Measurements from ENCODE around the gene MICAL2. TPM values are rescaled to one million over a fixed set of nuclear protein-coding genes. Genes with fewer than 3 reads are reported as not detected.

MICAL2 gene
- total RNA-seq, 1 experiment from 2014 or later, result 151 TPM

DNA sequence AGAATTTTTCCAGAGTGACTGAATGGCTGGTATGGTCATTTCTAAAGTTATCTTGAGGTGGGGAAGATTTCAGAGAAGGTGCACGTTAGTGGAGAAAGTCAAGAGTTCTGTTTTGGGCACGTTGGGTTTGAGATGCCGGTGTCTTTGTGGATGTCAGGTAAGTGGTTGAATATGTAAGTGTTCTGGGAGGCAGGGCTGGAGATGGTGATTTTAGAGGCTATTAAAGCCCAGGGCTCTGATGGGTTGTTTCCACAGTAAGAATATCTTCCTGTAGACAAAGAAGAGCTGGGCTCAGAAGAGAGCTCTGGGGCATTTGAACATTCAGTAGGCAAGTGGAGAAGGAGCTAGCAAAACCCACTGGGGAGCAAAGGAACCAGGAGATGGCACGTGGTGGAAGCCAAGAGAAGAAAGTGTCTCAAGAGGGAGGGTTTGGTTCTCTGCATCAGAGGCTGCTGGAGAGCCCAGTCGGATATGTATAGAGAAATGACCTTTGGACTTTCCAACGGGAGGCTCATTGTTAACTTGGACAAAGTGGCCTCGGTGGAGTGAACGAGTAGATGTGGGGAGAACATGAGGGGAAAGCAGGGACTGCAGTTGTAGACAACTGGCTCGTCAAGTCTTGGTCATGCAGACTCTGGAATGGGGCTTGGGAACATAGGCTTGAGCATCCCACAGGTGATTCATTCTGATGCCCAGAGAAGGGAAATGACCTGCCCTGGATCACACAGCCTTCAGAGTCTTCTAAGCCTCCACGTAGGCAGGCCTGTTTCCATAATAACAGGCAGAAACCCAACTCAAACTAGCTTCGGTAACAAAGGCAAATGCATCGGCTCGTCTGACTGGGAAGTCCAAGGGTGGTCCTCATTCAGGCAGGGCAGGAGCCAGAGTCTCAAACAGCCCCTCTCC is 168.6 kb downstream of the MICAL2 start:
- no peak for DNase-seq (ENCODE audit: unreplicated experiment)
- Mint-ChIP-seq H3K27me3 (ENCODE audit: insufficient read depth, unreplicated experiment) (no peaks in the 10 kb centered on the region), H3K27ac (ENCODE audit: low read depth, unreplicated experiment) (peak overlapping the region; percentile 16), H3K4me1 (ENCODE audit: insufficient read depth, unreplicated experiment) (peaks cover 15% of the 10 kb centered on the region), H3K9me3 (ENCODE audit: unreplicated experiment) (no peaks in the 10 kb centered on the region), H3K36me3 (ENCODE audit: insufficient read depth, unreplicated experiment) (no peaks in the 10 kb centered on the region), H3K4me3 (ENCODE audit: unreplicated experiment) (no peak overlapping the region)
- ChIA-PET POLR2A (interaction anchor here (0.6 kb wide), 2 partner anchors 120 to 156 kb away, joined by 3 read pairs; no protein-coding TSS in a partner anchor), CTCF (interaction anchor here (0.6 to 16.6 kb wide), 6 partner anchors 10 to 1251 kb away, joined by 3 to 314 read pairs (median 5); no protein-coding TSS in a partner anchor)
- TF ChIP-seq, protein P1, sequence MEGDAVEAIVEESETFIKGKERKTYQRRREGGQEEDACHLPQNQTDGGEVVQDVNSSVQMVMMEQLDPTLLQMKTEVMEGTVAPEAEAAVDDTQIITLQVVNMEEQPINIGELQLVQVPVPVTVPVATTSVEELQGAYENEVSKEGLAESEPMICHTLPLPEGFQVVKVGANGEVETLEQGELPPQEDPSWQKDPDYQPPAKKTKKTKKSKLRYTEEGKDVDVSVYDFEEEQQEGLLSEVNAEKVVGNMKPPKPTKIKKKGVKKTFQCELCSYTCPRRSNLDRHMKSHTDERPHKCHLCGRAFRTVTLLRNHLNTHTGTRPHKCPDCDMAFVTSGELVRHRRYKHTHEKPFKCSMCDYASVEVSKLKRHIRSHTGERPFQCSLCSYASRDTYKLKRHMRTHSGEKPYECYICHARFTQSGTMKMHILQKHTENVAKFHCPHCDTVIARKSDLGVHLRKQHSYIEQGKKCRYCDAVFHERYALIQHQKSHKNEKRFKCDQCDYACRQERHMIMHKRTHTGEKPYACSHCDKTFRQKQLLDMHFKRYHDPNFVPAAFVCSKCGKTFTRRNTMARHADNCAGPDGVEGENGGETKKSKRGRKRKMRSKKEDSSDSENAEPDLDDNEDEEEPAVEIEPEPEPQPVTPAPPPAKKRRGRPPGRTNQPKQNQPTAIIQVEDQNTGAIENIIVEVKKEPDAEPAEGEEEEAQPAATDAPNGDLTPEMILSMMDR (IDR thresholded peaks at IDR 0.05; ENCODE audit: unreplicated experiment), result no peak
- intact Hi-C loops (cut with micrococcal nuclease), result no loop called here
- BruUV-seq (replicated peaks), result no TSS peak

DNA sequence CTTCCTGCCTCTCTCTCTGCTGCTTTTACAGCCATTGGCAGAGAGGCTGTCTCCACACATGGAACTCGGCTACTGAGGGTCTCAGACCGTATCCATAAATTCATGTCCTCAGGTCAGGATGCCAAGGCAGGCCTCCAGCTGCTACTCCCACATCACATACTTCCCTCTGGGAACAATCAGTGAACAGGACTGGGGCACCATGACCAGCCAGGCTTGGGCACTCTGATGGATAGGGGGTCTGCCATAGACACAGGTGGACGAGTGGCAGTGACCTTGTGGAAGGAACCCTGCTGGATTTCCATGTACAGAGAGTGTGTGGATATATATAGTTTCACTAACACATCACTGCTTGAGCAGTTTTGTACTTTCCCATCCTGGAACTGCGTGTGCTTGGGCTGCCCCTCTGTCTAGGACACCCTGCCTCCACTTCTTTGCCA is 169.3 kb downstream of the MICAL2 start:
- no peaks in the 10 kb centered on the region for H3K9me3 Mint-ChIP-seq (ENCODE audit: unreplicated experiment)
- H3K27me3 Mint-ChIP-seq (ENCODE audit: insufficient read depth, unreplicated experiment), result no peaks in the 10 kb centered on the region
- no peak overlapping the region for H3K27ac Mint-ChIP-seq (ENCODE audit: low read depth, unreplicated experiment)
- TF ChIP-seq, protein P1 (IDR thresholded peaks at IDR 0.05; ENCODE audit: unreplicated experiment), result no peak
- no peak overlapping the region for H3K4me3 Mint-ChIP-seq (ENCODE audit: unreplicated experiment)
- ChIA-PET CTCF (interaction anchor here (0.6 to 16.6 kb wide), 7 partner anchors 17 to 1520 kb away, joined by 3 to 314 read pairs (median 4); no protein-coding TSS in a partner anchor), POLR2A (no interaction called here)
- BruUV-seq (replicated peaks), result no TSS peak
- H3K36me3 Mint-ChIP-seq (ENCODE audit: insufficient read depth, unreplicated experiment), result no peaks in the 10 kb centered on the region
- H3K4me1 Mint-ChIP-seq (ENCODE audit: insufficient read depth, unreplicated experiment), result peaks cover 14% of the 10 kb centered on the region
- intact Hi-C loops (cut with micrococcal nuclease), result loop anchor here (5.0 kb wide), 3 partner anchors 42 to 177 kb away; no protein-coding TSS in a partner anchor
- DNase-seq (ENCODE audit: unreplicated experiment), result no peak

DNA sequence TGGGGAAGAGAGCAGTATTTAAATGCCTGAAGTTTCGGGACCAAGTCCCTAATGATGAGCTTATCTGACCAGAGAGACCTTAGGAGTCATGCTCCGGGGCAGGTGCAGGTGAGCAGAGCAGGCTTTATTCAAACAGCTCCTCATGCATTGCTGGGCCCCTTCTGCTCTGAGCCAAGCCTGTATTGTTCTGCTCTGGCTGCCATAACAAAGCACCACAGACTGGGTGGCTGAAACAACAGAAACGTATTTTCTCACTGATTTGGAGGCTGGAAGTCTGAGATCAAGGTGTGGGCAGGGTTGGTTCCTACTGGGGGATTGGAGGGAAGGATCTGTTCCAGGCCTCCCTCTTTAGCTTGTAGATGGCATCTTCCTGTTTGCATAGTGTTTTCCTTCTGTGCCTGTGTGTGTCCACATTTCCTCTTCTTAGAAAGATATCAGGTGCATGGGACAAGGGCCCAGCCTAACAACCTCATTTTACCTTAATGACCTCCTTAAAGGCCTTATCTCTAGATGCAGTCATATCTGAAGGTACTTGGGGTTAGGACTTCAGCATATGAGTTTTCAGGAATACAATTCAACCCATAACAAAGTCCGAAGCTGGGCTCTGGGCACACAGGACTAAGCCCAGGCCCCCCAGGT is 169.9 kb downstream of the MICAL2 start:
- ChIA-PET POLR2A (no interaction called here), CTCF (interaction anchor here (0.6 to 16.6 kb wide), 18 partner anchors 9 to 1521 kb away, joined by 3 to 314 read pairs (median 6); partner anchors contain the start of gene MICAL2)
- TF ChIP-seq, protein P1 (IDR thresholded peaks at IDR 0.05; ENCODE audit: unreplicated experiment), result no peak
- H3K36me3 Mint-ChIP-seq (ENCODE audit: insufficient read depth, unreplicated experiment), result peaks cover 3% of the 10 kb centered on the region
- DNase-seq (ENCODE audit: unreplicated experiment), result no peak
- no peak overlapping the region for H3K4me3 Mint-ChIP-seq (ENCODE audit: unreplicated experiment)
- H3K27ac Mint-ChIP-seq (ENCODE audit: low read depth, unreplicated experiment), result no peak overlapping the region
- peaks cover 17% of the 10 kb centered on the region for H3K4me1 Mint-ChIP-seq (ENCODE audit: insufficient read depth, unreplicated experiment)
- no peaks in the 10 kb centered on the region for H3K27me3 Mint-ChIP-seq (ENCODE audit: insufficient read depth, unreplicated experiment)
- no peaks in the 10 kb centered on the region for H3K9me3 Mint-ChIP-seq (ENCODE audit: unreplicated experiment)
- BruUV-seq (replicated peaks), result no TSS peak
- intact Hi-C loops (cut with micrococcal nuclease), result loop anchor here (5.0 kb wide), 3 partner anchors 43 to 178 kb away; no protein-coding TSS in a partner anchor

Data from MCF 10A (cell line).